GM19023 (cell line): ENCODE results near the gene PAQR9.
A peak's percentile ranks its signal among the peaks of the same experiment; 100 is the strongest.
"Not testable (repeated sequence)": the region's sequence is repeated elsewhere in the genome, so short reads cannot be mapped to it uniquely, and the experiment has no call there.

Experiments
- ATAC-seq: cut with Tn5 transposase; IDR thresholded peaks from one replicate; pipeline ENCODE4 v1.9.1; 2021; ENCODE audit warnings: mild to moderate bottlenecking, moderate library complexity; ENCODE audit not compliant: unreplicated experiment

The PAQR9 gene

GRCh38 chr3:142963516-142964448 lies at the start of gene PAQR9:
PAQR9 (minus strand) TSS chr3:142963674; CDS start chr3:142963336, 338 bp downstream.
- no peak for ATAC-seq

- no peak for ATAC-seq
Observed at GRCh38 chr3:143011705-143012104, 48.2 kb upstream of the PAQR9 start.

GRCh38 chr3:143010024-143010423 lies 46.5 kb upstream of the PAQR9 start:
- ATAC-seq = no peak

- no peak for ATAC-seq
Observed at GRCh38 chr3:143004823-143005222, 41.3 kb upstream of the PAQR9 start.

GRCh38 chr3:143002727-143003126 lies 39.3 kb upstream of the PAQR9 start:
- no peak for ATAC-seq

GRCh38 chr3:143002083-143002712 lies 38.7 kb upstream of the PAQR9 start:
- ATAC-seq = peak; percentile 32

GRCh38 chr3:143001369-143002082 lies 38.1 kb upstream of the PAQR9 start, which contains the start of gene U2SURP:
U2SURP (plus strand) TSS chr3:143001570; CDS start chr3:143001629, 59 bp downstream.
- ATAC-seq = peak; percentile 85

- peak; percentile 73 for ATAC-seq
Observed at GRCh38 chr3:143001034-143001368, 37.5 kb upstream of the PAQR9 start.

GRCh38 chr3:143000528-143000927 lies 37.1 kb upstream of the PAQR9 start:
- ATAC-seq = no peak

- ATAC-seq = no peak
Observed at GRCh38 chr3:142999881-143000280, 36.4 kb upstream of the PAQR9 start.

- no peak for ATAC-seq
Observed at GRCh38 chr3:142998439-142998838, 35.0 kb upstream of the PAQR9 start.

GRCh38 chr3:142997330-142997729 lies 33.9 kb upstream of the PAQR9 start:
- ATAC-seq = no peak

- peak; percentile 71 for ATAC-seq
Observed at GRCh38 chr3:142993958-142994442, 30.5 kb upstream of the PAQR9 start.

GRCh38 chr3:142992323-142992722 lies 28.8 kb upstream of the PAQR9 start:
- no peak for ATAC-seq

- no peak for ATAC-seq
Observed at GRCh38 chr3:142990721-142991120, 27.2 kb upstream of the PAQR9 start.

GRCh38 chr3:142988826-142989225 lies 25.4 kb upstream of the PAQR9 start:
- not testable (repeated sequence) for ATAC-seq

GRCh38 chr3:142988221-142988620 lies 24.7 kb upstream of the PAQR9 start:
- ATAC-seq = not testable (repeated sequence)

- ATAC-seq = peak; percentile 74
Observed at GRCh38 chr3:142987707-142988106, 24.2 kb upstream of the PAQR9 start.

GRCh38 chr3:142987080-142987700 lies 23.7 kb upstream of the PAQR9 start:
- no peak for ATAC-seq

GRCh38 chr3:142984255-142984654 lies 20.8 kb upstream of the PAQR9 start:
- no peak for ATAC-seq

- ATAC-seq = no peak
Observed at GRCh38 chr3:142983318-142983717, 19.8 kb upstream of the PAQR9 start.
